Lung (tissue), 12 donors: ENCODE measurements around the gene VASN. TPM values are rescaled to one million over a fixed set of nuclear protein-coding genes. Genes with fewer than 3 reads are reported as not detected.

Experiments used
- ATAC-seq: fragments of 200-7000 bp; cut with Tn5 transposase; one replicate; pipeline ENCODE4 v1.9.1; 2020; ENCODE audit warnings: moderate number of reproducible peaks; ENCODE audit not compliant: insufficient read depth, low FRiP score
- DNase-seq, 3 donors: peaks; one replicate each; pipeline ENCODE4 v3.0.0-alpha.2; 2013 to 2017
- H3K27ac ChIP-seq, 2 donors: one replicate each; pipeline ENCODE4 v1.5.1; 2013; ENCODE audit warnings: mild to moderate bottlenecking in 2 of 2, moderate library complexity in 2 of 2, control low read depth in 1 of 2, inconsistent platforms in 1 of 2, low read depth in 1 of 2, low read length in 1 of 2
- H3K27me3 ChIP-seq, 3 donors: one replicate each; pipeline ENCODE4 v1.5.1; 2013; ENCODE audit warnings: low read length in 2 of 3; ENCODE audit not compliant: control insufficient read depth in 3 of 3, insufficient read depth in 3 of 3
- H3K36me3 ChIP-seq, 4 donors: one replicate each; pipeline ENCODE4 v1.5.1; 2013; ENCODE audit warnings: low read length in 4 of 4, mild to moderate bottlenecking in 1 of 4, moderate library complexity in 1 of 4; ENCODE audit not compliant: control insufficient read depth in 4 of 4, insufficient read depth in 4 of 4
- H3K4me1 ChIP-seq, 5 donors: one replicate each; pipeline ENCODE4 v1.5.1; 2013; ENCODE audit warnings: low read length in 5 of 5, mild to moderate bottlenecking in 2 of 5, moderate library complexity in 1 of 5; ENCODE audit not compliant: control insufficient read depth in 5 of 5, insufficient read depth in 5 of 5
- H3K4me3 ChIP-seq: one replicate; pipeline ENCODE4 v1.5.1; 2013; ENCODE audit warnings: mild to moderate bottlenecking, control low read depth, moderate library complexity
- H3K9ac ChIP-seq, 2 donors: one replicate each; pipeline ENCODE4 v1.5.1; 2013; ENCODE audit warnings: low read length in 2 of 2, control low read depth in 1 of 2; ENCODE audit not compliant: insufficient read depth in 1 of 2
- H3K9me3 ChIP-seq, 4 donors: one replicate each; pipeline ENCODE4 v1.5.1; 2013; ENCODE audit warnings: low read length in 3 of 4, mild to moderate bottlenecking in 1 of 4, moderate library complexity in 1 of 4; ENCODE audit not compliant: control insufficient read depth in 4 of 4, insufficient read depth in 3 of 4
- WGBS, 2 donors: extraction: QIAGEN DNeasy Blood & Tissue Kit; methylation state at CpG; one replicate each; pipeline ENCODE4 v1.1.7; 2013; 5-methylcytosine and 5-hydroxymethylcytosine counted together
- polyA plus RNA-seq, 2 donors: library from polyadenylated mRNA; stranded (reverse); fragments of 200-250 nt; gene quantifications; one replicate each; pipeline ENCODE4 v1.2.1, GENCODE V29; 2013
- total RNA-seq, 2 donors: library from RNA; depleted of rRNA in 1 of 2; stranded (reverse); fragments of >200 nt in 1 of 2; gene quantifications; one replicate each; pipeline ENCODE4 v1.2.1, GENCODE V29; 2014 to 2021
- TF ChIP-seq, protein P1 (sequence below): IDR thresholded peaks from 2 replicates; pipeline ENCODE4 v1.5.1; 2012; ENCODE audit warnings: mild to moderate bottlenecking; ENCODE audit errors: control extremely low read depth, extremely low read depth
- donor health status: control.
- donor health status: control.
- donor health status: Bipolar disorder and iron deficiency.
- donor health status: healthy.
- donor health status: DM: yes; HTN: yes; CAD: no.

VASN gene
- total and polyA plus RNA-seq, 4 donors = 18.8 to 42.9 (median 31.3) TPM

DNA sequence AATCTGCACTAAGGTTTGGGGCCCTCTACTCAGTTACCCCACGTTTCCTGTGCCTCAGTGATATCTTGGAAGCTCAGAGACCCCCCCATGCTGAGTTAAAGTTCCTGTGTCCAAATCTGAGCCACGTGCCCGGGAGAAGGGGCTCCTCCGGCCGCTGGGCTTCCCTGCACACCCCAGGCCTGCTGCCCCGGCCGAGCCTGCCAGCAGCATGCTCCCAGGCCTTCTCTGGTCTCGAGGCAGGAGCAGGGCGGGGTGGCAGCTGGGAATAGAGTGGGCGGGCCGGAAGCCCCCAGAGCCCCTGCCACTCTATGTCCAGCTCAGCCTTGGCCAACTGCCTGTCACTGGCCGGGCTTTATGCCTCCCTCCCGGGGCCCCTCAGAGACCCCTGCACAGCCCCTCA lies 5.6 kb upstream of the VASN start:
- TF ChIP-seq, protein P1, sequence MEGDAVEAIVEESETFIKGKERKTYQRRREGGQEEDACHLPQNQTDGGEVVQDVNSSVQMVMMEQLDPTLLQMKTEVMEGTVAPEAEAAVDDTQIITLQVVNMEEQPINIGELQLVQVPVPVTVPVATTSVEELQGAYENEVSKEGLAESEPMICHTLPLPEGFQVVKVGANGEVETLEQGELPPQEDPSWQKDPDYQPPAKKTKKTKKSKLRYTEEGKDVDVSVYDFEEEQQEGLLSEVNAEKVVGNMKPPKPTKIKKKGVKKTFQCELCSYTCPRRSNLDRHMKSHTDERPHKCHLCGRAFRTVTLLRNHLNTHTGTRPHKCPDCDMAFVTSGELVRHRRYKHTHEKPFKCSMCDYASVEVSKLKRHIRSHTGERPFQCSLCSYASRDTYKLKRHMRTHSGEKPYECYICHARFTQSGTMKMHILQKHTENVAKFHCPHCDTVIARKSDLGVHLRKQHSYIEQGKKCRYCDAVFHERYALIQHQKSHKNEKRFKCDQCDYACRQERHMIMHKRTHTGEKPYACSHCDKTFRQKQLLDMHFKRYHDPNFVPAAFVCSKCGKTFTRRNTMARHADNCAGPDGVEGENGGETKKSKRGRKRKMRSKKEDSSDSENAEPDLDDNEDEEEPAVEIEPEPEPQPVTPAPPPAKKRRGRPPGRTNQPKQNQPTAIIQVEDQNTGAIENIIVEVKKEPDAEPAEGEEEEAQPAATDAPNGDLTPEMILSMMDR = no peak
- ATAC-seq = no peak
- H3K27me3 ChIP-seq = no peaks in the 10 kb centered on the region
- H3K36me3 ChIP-seq = peaks cover 0 to 33% (median 1%) of the 10 kb centered on the region in 4 donors
- H3K9ac ChIP-seq = no peak overlapping the region
- no peak for DNase-seq
- no peak overlapping the region for H3K27ac ChIP-seq
- no peaks in the 10 kb centered on the region for H3K9me3 ChIP-seq
- H3K4me3 ChIP-seq = no peak overlapping the region
- WGBS, 2 donors = 96 to 97% methylated on average over 13 of the region's 13 CpGs
- peaks cover 0 to 17% (median 9%) of the 10 kb centered on the region in 5 donors for H3K4me1 ChIP-seq

DNA sequence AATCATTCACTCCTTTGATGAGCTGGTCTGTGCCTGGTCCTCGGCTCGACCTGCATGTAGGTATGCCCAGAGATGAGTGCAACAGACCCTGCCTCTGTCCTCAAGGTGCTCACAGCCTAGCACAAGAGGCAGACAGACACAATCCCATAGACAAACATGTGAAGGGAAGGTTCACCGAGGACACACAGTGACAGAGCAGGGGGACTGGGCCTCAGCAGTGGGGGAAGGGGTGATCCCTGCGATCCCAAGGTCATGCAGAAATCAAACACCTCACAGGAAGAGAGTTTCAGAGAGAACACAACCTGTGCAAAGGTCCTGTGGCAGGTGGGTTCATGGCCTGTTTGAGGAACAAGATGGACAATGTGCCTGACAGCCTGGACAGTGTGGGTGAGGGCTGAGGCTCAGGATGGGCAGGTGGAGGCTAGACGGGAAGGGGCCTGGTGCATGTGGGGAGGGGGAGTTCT lies 4.2 kb upstream of the VASN start:
- no peak overlapping the region for H3K4me3 ChIP-seq
- peaks cover 3 to 22% (median 10%) of the 10 kb centered on the region in 5 donors for H3K4me1 ChIP-seq
- H3K27me3 ChIP-seq = no peaks in the 10 kb centered on the region
- H3K27ac ChIP-seq = no peak overlapping the region
- ATAC-seq = no peak
- H3K9me3 ChIP-seq = no peaks in the 10 kb centered on the region
- 94 to 97% methylated on average over 5 of the region's 5 CpGs for WGBS, 2 donors
- DNase-seq = no peak
- H3K9ac ChIP-seq = no peak overlapping the region
- H3K36me3 ChIP-seq = peaks cover 0 to 20% (median 0%) of the 10 kb centered on the region in 4 donors
- TF ChIP-seq, protein P1 = no peak

GRCh38 chr16:4369007-4369733 lies 2.5 kb upstream of the VASN start:
- H3K27ac ChIP-seq = peak overlapping the region in 1 of 2 donors; percentile 48
- H3K9ac ChIP-seq = no peak overlapping the region
- no peaks in the 10 kb centered on the region for H3K27me3 ChIP-seq
- peaks cover 7 to 38% (median 22%) of the 10 kb centered on the region in 5 donors for H3K4me1 ChIP-seq
- peaks cover 0 to 18% (median 0%) of the 10 kb centered on the region in 4 donors for H3K36me3 ChIP-seq
- WGBS, 2 donors = 71 to 87% methylated on average over 13 of the region's 13 CpGs
- no peak overlapping the region for H3K4me3 ChIP-seq
- ATAC-seq (no peak), DNase-seq (no peak)
- TF ChIP-seq, protein P1 = no peak
- no peaks in the 10 kb centered on the region for H3K9me3 ChIP-seq
